ENCODE measurements around the gene HOXA3. TPM values are rescaled to one million over a fixed set of nuclear protein-coding genes. Genes with fewer than 3 reads are reported as not detected.

Gene HOXA3
- total RNA-seq, 3 donors from 2014 or later = 4.5 to 6.4 (median 4.6) TPM

GRCh38 chr7:27146491-27147198, 5.7 kb downstream of the HOXA3 start:
- Histone ChIP-seq H3K36me3 (no peaks in the 10 kb centered on the region), H3K27ac (peak overlapping the region; percentile 95 to 96), H3K27me3 (peaks cover 0 to 25% of the 10 kb centered on the region in 2 donors), H3K4me3 (peak overlapping the region; percentile 51 to 80 (median 75)), H3K4me1 (peaks cover 0 to 4% of the 10 kb centered on the region in 2 donors), H3K9me3 (no peaks in the 10 kb centered on the region)
- DNase-seq (ENCODE audit: low spot score in 2 of 2) = peak; percentile 40 to 46
- TF ChIP-seq POLR2AphosphoS5 (IDR thresholded peaks at IDR 0.05) (no peak), POLR2A (IDR thresholded peaks at IDR 0.05) (no peak), CTCF (IDR thresholded peaks at IDR 0.05) (no peak)
- intact Hi-C loops (cut with DNase I; ENCODE audit: low total_unique reads) = loop anchor here (5.0 kb wide), 2 partner anchors 531 to 774 kb away; no protein-coding TSS in a partner anchor

GRCh38 chr7:27145914-27146412, 6.4 kb downstream of the HOXA3 start:
- Histone ChIP-seq H3K36me3 (no peaks in the 10 kb centered on the region), H3K27ac (peak overlapping the region; percentile 95 to 96), H3K4me1 (peaks cover 0 to 4% of the 10 kb centered on the region in 2 donors), H3K27me3 (peaks cover 0 to 25% of the 10 kb centered on the region in 2 donors), H3K4me3 (peak overlapping the region; percentile 14 to 80 (median 75)), H3K9me3 (no peaks in the 10 kb centered on the region)
- DNase-seq (ENCODE audit: low spot score in 2 of 2) = peak in 1 of 2 donors; percentile 45
- TF ChIP-seq POLR2A (IDR thresholded peaks at IDR 0.05) (no peak), CTCF (IDR thresholded peaks at IDR 0.05) (no peak), POLR2AphosphoS5 (IDR thresholded peaks at IDR 0.05) (no peak)
- intact Hi-C loops (cut with DNase I; ENCODE audit: low total_unique reads) = loop anchor here (5.0 kb wide), 2 partner anchors 531 to 774 kb away; no protein-coding TSS in a partner anchor

GRCh38 chr7:27145165-27145913, 7.0 kb downstream of the HOXA3 start:
- H3K9me3 ChIP-seq = no peaks in the 10 kb centered on the region
- intact Hi-C loops (cut with DNase I; ENCODE audit: low total_unique reads) = loop anchor here (5.0 kb wide), 2 partner anchors 532 to 773 kb away; no protein-coding TSS in a partner anchor
- peak in 1 of 2 donors; percentile 25 for DNase-seq (ENCODE audit: low spot score in 2 of 2)
- peaks cover 0 to 25% of the 10 kb centered on the region in 2 donors for H3K27me3 ChIP-seq
- no peaks in the 10 kb centered on the region for H3K36me3 ChIP-seq
- H3K4me1 ChIP-seq = peaks cover 0 to 4% of the 10 kb centered on the region in 2 donors
- peak overlapping the region; percentile 95 to 96 for H3K27ac ChIP-seq
- TF ChIP-seq POLR2A (IDR thresholded peaks at IDR 0.05) (no peak), POLR2AphosphoS5 (IDR thresholded peaks at IDR 0.05) (no peak), CTCF (IDR thresholded peaks at IDR 0.05) (no peak)
- H3K4me3 ChIP-seq = peak overlapping the region; percentile 14 to 80 (median 75)

- Histone ChIP-seq H3K4me3 (peak overlapping the region; percentile 13 to 80 (median 75)), H3K27ac (peak overlapping the region; percentile 95 to 96), H3K4me1 (peaks cover 0 to 4% of the 10 kb centered on the region in 2 donors), H3K36me3 (no peaks in the 10 kb centered on the region), H3K9me3 (no peaks in the 10 kb centered on the region), H3K27me3 (peaks cover 0 to 25% of the 10 kb centered on the region in 2 donors)
- DNase-seq (ENCODE audit: low spot score in 2 of 2) = no peak
- TF ChIP-seq CTCF (IDR thresholded peaks at IDR 0.05) (no peak), POLR2A (IDR thresholded peaks at IDR 0.05) (no peak)
- intact Hi-C loops (cut with DNase I; ENCODE audit: low total_unique reads) = loop anchor here (5.0 kb wide), 4 partner anchors 47 to 772 kb away; partner anchors contain the start of gene HOXA1
Measured at GRCh38 chr7:27144781-27145164, 7.6 kb downstream of the HOXA3 start.

Measured in breast epithelium (tissue), 4 donors.